ENCODE measurements around the gene DCUN1D2. TPM values are rescaled to one million over a fixed set of nuclear protein-coding genes. Genes with fewer than 3 reads are reported as not detected.

The DCUN1D2 gene
- total RNA-seq, 4 donors from 2014 or later: 12.0 to 35.2 (median 18.9) TPM

Other genes with a start within 250 kb of the DCUN1D2 start
- gene LAMP1, start 193.5 kb downstream of the DCUN1D2 start, total RNA-seq: 100 to 1,000 TPM; 198 to 240 (median 209) TPM
- 10 to 100 TPM; 23.8 to 38.1 (median 30.3) TPM for gene GRTP1, start 126.6 kb downstream of the DCUN1D2 start, total RNA-seq
- gene ADPRHL1, start 37.2 kb downstream of the DCUN1D2 start, total RNA-seq: 1 to 10 TPM; 1.9 to 9.4 (median 6.5) TPM
- gene TFDP1, start 94.0 kb upstream of the DCUN1D2 start, total RNA-seq: 10 to 100 TPM; 35.9 to 48.8 (median 41.9) TPM
- not detected for gene ATP4B, start 167.5 kb upstream of the DCUN1D2 start, total RNA-seq
- not detected for gene GRK1, start 176.5 kb upstream of the DCUN1D2 start, total RNA-seq